Tibial artery (tissue), 4 donors: ENCODE measurements around the gene CLTCL1.

Source experiments
- DNase-seq, 2 donors: peaks; one replicate each; pipeline ENCODE4 v3.0.0-alpha.2; 2019
- H3K27ac ChIP-seq, 2 donors: fragments of 200-600 bp; sonication (generic) in 1 of 2; 1 replicate in 1 of 2; 2 replicates in 1 of 2; pipeline ENCODE4 v1.5.1; 2018 to 2019; ENCODE audit warnings: mild to moderate bottlenecking in 1 of 2
- H3K27me3 ChIP-seq, 2 donors: fragments of 200-600 bp; sonication (generic) in 1 of 2; one replicate each; pipeline versions ENCODE4 v1.5.1 to v1.6.0; 2016 to 2019
- H3K36me3 ChIP-seq, 3 donors: fragments of 200-600 bp; sonication (generic) in 2 of 3; one replicate each; pipeline ENCODE4 v1.5.1; 2016 to 2019; ENCODE audit warnings: mild to moderate bottlenecking in 2 of 3
- H3K4me1 ChIP-seq, 4 donors: fragments of 200-600 bp; sonication (generic) in 2 of 4; 1 replicate in 3 of 4; 2 replicates in 1 of 4; pipeline ENCODE4 v1.5.1; 2016 to 2019
- H3K4me3 ChIP-seq, 2 donors: fragments of 200-600 bp; sonication (generic) in 1 of 2; 1 replicate in 1 of 2; 2 replicates in 1 of 2; pipeline ENCODE4 v1.5.1; 2018 to 2019; ENCODE audit warnings: mild to moderate bottlenecking in 2 of 2
- H3K9me3 ChIP-seq, 3 donors: fragments of 200-600 bp; sonication (generic) in 1 of 3; one replicate each; pipeline ENCODE4 v1.5.1; 2016 to 2019
- intact Hi-C: fragments of 100-400 bp; cut with DNase I; formaldehyde crosslinking; loops from one replicate; pipeline ENCODE4 v1.15.0; 2023; ENCODE audit warnings: low total_unique reads
- TF ChIP-seq, protein P1 (sequence below), 2 experiments: fragments of 200-600 bp in 1 of 2; fragments of 450-650 bp in 1 of 2; IDR thresholded peaks; one replicate each; pipeline ENCODE4 v1.5.1; 2017 to 2019; ENCODE audit warnings: antibody characterized with exemption in 2 of 2, mild to moderate bottlenecking in 1 of 2, moderate library complexity in 1 of 2

Gene CLTCL1

DNA sequence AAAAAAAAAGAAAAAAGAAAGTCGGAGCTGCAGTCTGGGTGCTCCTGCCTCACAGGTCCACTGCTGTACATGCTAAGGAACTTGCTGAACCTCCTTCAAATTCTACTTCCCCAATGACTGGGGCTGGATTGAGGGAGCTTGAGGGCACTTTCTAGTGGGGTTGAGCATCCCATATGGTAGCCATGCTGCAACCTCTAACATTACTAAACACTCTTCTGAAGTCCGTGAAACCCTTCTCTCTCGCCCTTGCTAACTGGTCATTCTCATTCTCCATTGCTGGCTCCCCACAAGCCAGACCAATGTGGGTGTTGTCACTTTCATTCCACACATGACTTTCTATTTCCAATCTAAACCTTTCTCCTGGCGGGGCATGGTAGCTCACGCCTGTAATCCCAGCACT, 148.3 kb downstream of the CLTCL1 start:
- intact Hi-C loops: loop anchor here (5.0 kb wide), 1 partner anchor 489 kb away; no protein-coding TSS in a partner anchor
- H3K4me1 ChIP-seq: peaks cover 0 to 24% (median 13%) of the 10 kb centered on the region in 4 donors
- no peak overlapping the region for H3K27ac ChIP-seq
- H3K4me3 ChIP-seq: no peak overlapping the region
- TF ChIP-seq, protein P1, sequence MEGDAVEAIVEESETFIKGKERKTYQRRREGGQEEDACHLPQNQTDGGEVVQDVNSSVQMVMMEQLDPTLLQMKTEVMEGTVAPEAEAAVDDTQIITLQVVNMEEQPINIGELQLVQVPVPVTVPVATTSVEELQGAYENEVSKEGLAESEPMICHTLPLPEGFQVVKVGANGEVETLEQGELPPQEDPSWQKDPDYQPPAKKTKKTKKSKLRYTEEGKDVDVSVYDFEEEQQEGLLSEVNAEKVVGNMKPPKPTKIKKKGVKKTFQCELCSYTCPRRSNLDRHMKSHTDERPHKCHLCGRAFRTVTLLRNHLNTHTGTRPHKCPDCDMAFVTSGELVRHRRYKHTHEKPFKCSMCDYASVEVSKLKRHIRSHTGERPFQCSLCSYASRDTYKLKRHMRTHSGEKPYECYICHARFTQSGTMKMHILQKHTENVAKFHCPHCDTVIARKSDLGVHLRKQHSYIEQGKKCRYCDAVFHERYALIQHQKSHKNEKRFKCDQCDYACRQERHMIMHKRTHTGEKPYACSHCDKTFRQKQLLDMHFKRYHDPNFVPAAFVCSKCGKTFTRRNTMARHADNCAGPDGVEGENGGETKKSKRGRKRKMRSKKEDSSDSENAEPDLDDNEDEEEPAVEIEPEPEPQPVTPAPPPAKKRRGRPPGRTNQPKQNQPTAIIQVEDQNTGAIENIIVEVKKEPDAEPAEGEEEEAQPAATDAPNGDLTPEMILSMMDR (IDR thresholded peaks at IDR 0.05): no peak
- no peak for DNase-seq
- H3K27me3 ChIP-seq: no peaks in the 10 kb centered on the region
- H3K9me3 ChIP-seq: no peaks in the 10 kb centered on the region
- H3K36me3 ChIP-seq: peaks cover 31 to 47% (median 43%) of the 10 kb centered on the region in 3 donors

DNA sequence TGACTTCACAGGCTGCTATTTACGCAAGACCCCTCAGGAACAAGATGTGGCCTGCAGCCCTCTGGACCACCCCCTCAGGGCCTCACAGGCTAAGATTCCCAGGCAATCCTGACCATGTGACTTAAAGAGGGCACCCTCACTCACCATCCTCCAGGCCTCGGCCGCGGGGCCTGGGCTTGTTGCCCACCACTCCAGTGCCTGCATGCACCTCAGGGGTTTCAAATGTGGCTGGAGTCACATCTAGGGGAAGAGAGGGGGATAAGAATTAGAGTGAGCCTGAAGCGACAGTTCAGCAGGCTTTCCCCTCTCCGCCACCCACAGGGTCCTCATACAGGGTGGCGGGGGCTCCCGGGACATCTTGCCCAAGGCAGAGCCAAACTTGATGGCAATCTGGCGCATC, 149.1 kb downstream of the CLTCL1 start:
- Histone ChIP-seq H3K27ac (no peak overlapping the region), H3K4me3 (no peak overlapping the region), H3K27me3 (no peaks in the 10 kb centered on the region), H3K36me3 (peaks cover 39 to 55% (median 51%) of the 10 kb centered on the region in 3 donors), H3K9me3 (no peaks in the 10 kb centered on the region), H3K4me1 (peaks cover 0 to 24% (median 13%) of the 10 kb centered on the region in 4 donors)
- DNase-seq: no peak
- TF ChIP-seq, protein P1 (IDR thresholded peaks at IDR 0.05): no peak
- intact Hi-C loops: loop anchor here (5.0 kb wide), 1 partner anchor 490 kb away; no protein-coding TSS in a partner anchor

DNA sequence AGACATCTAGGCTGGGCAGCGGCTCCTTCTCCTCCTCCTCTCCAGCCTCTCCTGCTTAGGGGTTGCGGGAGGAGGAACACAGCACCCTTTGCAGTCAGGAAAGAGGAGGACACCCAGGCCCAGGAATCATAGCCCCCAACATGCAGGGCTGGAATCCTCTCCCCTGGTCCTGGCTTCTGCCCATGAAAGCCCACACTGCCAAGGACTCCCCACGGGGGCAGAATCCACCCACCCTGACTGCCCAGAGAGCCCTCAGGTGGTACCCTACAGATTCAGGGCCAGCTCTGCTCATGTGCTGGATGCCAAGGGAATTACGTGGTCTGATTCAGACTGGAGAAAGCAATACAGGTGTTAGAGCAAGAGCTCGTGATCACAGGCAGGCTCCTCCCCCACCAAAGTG, 151.5 kb downstream of the CLTCL1 start:
- Histone ChIP-seq H3K4me3 (no peak overlapping the region), H3K36me3 (peaks cover 53 to 80% (median 75%) of the 10 kb centered on the region in 3 donors), H3K27me3 (no peaks in the 10 kb centered on the region), H3K27ac (no peak overlapping the region), H3K9me3 (no peaks in the 10 kb centered on the region), H3K4me1 (peaks cover 0 to 23% (median 13%) of the 10 kb centered on the region in 4 donors)
- intact Hi-C loops: loop anchor here (5.0 kb wide), 1 partner anchor 492 kb away; no protein-coding TSS in a partner anchor
- TF ChIP-seq, protein P1 (IDR thresholded peaks at IDR 0.05): no peak
- no peak for DNase-seq

DNA sequence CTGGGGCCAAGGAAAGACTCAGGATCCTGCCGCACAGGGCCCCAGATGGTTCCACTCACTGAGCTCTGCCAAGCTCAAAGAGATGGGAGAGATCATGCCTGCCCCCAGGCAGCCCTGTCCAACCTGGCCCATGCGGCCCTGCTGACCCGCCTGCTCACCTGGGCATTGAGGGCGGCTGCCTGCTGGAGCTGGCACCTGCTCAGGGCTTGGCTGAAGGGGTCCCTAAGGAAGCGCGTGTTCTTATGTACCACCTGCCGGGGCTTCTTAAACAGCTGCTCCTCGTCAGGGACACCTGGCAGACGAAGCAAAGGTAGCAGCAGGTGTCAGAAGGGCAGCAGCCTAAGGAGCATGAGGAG, 152.5 kb downstream of the CLTCL1 start:
- intact Hi-C loops: no loop called here
- H3K4me3 ChIP-seq: no peak overlapping the region
- TF ChIP-seq, protein P1 (IDR thresholded peaks at IDR 0.05): no peak
- no peak for DNase-seq
- no peak overlapping the region for H3K27ac ChIP-seq
- peaks cover 0 to 17% (median 12%) of the 10 kb centered on the region in 4 donors for H3K4me1 ChIP-seq
- no peaks in the 10 kb centered on the region for H3K9me3 ChIP-seq
- peaks cover 63 to 89% (median 85%) of the 10 kb centered on the region in 3 donors for H3K36me3 ChIP-seq
- H3K27me3 ChIP-seq: no peaks in the 10 kb centered on the region

DNA sequence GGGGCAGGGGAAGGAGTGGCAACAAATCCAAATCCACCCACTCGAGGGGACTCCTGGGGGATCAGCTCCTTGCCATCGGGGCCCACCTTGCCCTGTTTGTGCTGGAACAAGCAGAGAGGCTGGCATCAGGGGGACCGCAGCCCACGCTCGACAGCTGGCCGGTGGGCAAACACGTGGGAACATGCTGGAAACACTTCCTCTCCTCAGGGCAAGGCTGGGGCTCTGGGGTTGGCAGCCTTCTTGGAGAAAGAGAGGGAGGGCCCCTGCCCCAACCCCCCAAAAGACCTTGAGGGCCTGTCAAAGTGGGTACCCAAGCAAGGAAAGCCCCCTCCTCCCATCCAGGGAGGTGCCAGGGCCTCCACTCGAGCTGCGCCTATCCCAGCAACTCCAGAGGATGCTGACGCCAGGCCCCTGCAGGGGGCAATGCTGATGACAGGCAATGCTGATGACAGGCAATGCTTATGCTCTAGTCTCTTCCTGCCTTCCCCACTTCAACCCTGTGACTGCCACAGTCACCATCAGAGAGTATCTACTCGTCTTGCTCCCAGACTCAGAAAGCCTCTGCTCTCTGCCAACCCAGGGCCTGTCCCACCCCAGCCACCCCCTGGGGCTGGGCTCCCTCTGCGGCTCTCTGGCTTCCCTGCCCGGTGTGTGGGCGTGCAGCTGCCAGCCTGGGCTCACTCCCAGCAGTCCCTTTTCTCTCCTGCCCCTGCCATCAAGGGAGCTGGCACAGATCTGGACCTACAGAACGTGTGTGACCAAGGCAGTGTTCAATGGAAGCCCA, 153.1 kb downstream of the CLTCL1 start:
- DNase-seq: no peak
- intact Hi-C loops: no loop called here
- no peak overlapping the region for H3K27ac ChIP-seq
- peaks cover 0 to 11% (median 6%) of the 10 kb centered on the region in 4 donors for H3K4me1 ChIP-seq
- no peaks in the 10 kb centered on the region for H3K27me3 ChIP-seq
- H3K9me3 ChIP-seq: no peaks in the 10 kb centered on the region
- TF ChIP-seq, protein P1 (IDR thresholded peaks at IDR 0.05): no peak
- H3K36me3 ChIP-seq: peaks cover 69 to 95% (median 91%) of the 10 kb centered on the region in 3 donors
- no peak overlapping the region for H3K4me3 ChIP-seq
